H9 (cell line): ENCODE results near the gene NEK4. TPM values are rescaled to one million over a fixed set of nuclear protein-coding genes. Genes with fewer than 3 reads are reported as not detected.

Experiments used
- DNase-seq: peaks from one replicate; pipeline ENCODE4 v3.0.0-alpha.2; 2017
- H2AFZ ChIP-seq: one replicate; pipeline ENCODE4 v1.6.1; 2013; ENCODE audit warnings: mild to moderate bottlenecking, low read length, control low read depth, moderate library complexity
- H2AK5ac ChIP-seq: 2 replicates; pipeline ENCODE4 v1.6.1; 2013; ENCODE audit warnings: low read length, control low read depth, mixed read lengths; ENCODE audit not compliant: insufficient read length
- H2BK120ac ChIP-seq: one replicate; pipeline ENCODE4 v1.6.1; 2013; ENCODE audit warnings: low read depth, mild to moderate bottlenecking, low read length, control low read depth, inconsistent platforms; ENCODE audit not compliant: poor library complexity, severe bottlenecking
- H2BK12ac ChIP-seq: 2 replicates; pipeline ENCODE4 v1.6.1; 2013; ENCODE audit warnings: low read length, control low read depth, mixed read lengths, low read depth; ENCODE audit not compliant: insufficient read length
- H2BK15ac ChIP-seq: 2 replicates; pipeline ENCODE4 v1.6.1; 2013; ENCODE audit warnings: low read depth, low read length, control low read depth
- H2BK20ac ChIP-seq: one replicate; pipeline ENCODE4 v1.6.1; 2013; ENCODE audit warnings: low read depth, mild to moderate bottlenecking, low read length, control low read depth, inconsistent platforms; ENCODE audit not compliant: poor library complexity, severe bottlenecking
- H2BK5ac ChIP-seq: 2 replicates; pipeline ENCODE4 v1.6.1; 2013; ENCODE audit warnings: low read length, control low read depth, mixed read lengths; ENCODE audit not compliant: insufficient read length
- H3K14ac ChIP-seq: 2 replicates; pipeline ENCODE4 v1.6.1; 2013; ENCODE audit warnings: low read length, control low read depth; ENCODE audit not compliant: insufficient read depth
- H3K18ac ChIP-seq: 2 replicates; pipeline ENCODE4 v1.6.1; 2013; ENCODE audit warnings: low read depth, mild to moderate bottlenecking, mixed read lengths, low read length, control low read depth; ENCODE audit not compliant: insufficient read length
- H3K23ac ChIP-seq: 2 replicates; pipeline ENCODE4 v1.6.1; 2013; ENCODE audit warnings: low read length, control low read depth, mixed read lengths, low read depth; ENCODE audit not compliant: insufficient read length
- H3K23me2 ChIP-seq: 2 replicates; pipeline ENCODE4 v1.6.1; 2013; ENCODE audit warnings: low read depth, mild to moderate bottlenecking, mixed read lengths, low read length, control low read depth; ENCODE audit not compliant: insufficient read length, poor library complexity, severe bottlenecking
- H3K27ac ChIP-seq: 2 replicates; pipeline ENCODE4 v1.5.1; 2013; ENCODE audit warnings: low read length, control low read depth, mixed read lengths, low read depth; ENCODE audit not compliant: insufficient read length
- H3K27me3 ChIP-seq: 2 replicates; pipeline ENCODE4 v1.6.1; 2013; ENCODE audit warnings: low read length, control low read depth, inconsistent platforms; ENCODE audit not compliant: insufficient read depth
- H3K4ac ChIP-seq: 2 replicates; pipeline ENCODE4 v1.6.1; 2013; ENCODE audit warnings: low read depth, mild to moderate bottlenecking, control low read depth, inconsistent platforms, low read length, moderate library complexity
- H3K4me1 ChIP-seq: 2 replicates; pipeline ENCODE4 v1.6.1; 2013; ENCODE audit warnings: low read length, control low read depth, inconsistent platforms; ENCODE audit not compliant: insufficient read depth
- H3K4me2 ChIP-seq: 2 replicates; pipeline ENCODE4 v1.6.1; 2013; ENCODE audit warnings: low read length, control low read depth, mixed read lengths; ENCODE audit not compliant: insufficient read length, insufficient read depth
- H3K56ac ChIP-seq: 2 replicates; pipeline ENCODE4 v1.6.1; 2013; ENCODE audit warnings: low read depth, mild to moderate bottlenecking, mixed read lengths, low read length, control low read depth; ENCODE audit not compliant: insufficient read length
- H3K79me1 ChIP-seq: 2 replicates; pipeline ENCODE4 v1.6.1; 2013; ENCODE audit warnings: low read depth, mild to moderate bottlenecking, moderate library complexity, low read length, control low read depth, inconsistent platforms; ENCODE audit not compliant: insufficient read depth, poor library complexity, severe bottlenecking
- H3K79me2 ChIP-seq: 2 replicates; pipeline ENCODE4 v1.6.1; 2013; ENCODE audit warnings: low read length, control low read depth, inconsistent platforms; ENCODE audit not compliant: insufficient read depth
- H3K9ac ChIP-seq: 2 replicates; pipeline ENCODE4 v1.6.1; 2013; ENCODE audit warnings: low read length, control low read depth, mixed read lengths; ENCODE audit not compliant: insufficient read length; ENCODE audit errors: extremely low read depth
- H3K9me3 ChIP-seq: one replicate; pipeline ENCODE4 v1.6.1; 2013; ENCODE audit warnings: low read depth, low read length, inconsistent platforms; ENCODE audit not compliant: control insufficient read depth
- H3T11ph ChIP-seq: one replicate; pipeline ENCODE4 v1.6.1; 2013; ENCODE audit warnings: mild to moderate bottlenecking, low read length, control low read depth, inconsistent platforms
- H4K20me1 ChIP-seq: one replicate; pipeline ENCODE4 v1.6.1; 2013; ENCODE audit not compliant: control insufficient read depth, insufficient read length, insufficient read depth
- H4K5ac ChIP-seq: 2 replicates; pipeline ENCODE4 v1.6.1; 2013; ENCODE audit warnings: low read depth, mild to moderate bottlenecking, mixed read lengths, low read length, control low read depth; ENCODE audit not compliant: insufficient read length
- H4K8ac ChIP-seq: replicated peaks from 2 replicates; pipeline ENCODE4 v1.6.1; 2013; ENCODE audit warnings: low read length, control low read depth, mixed read lengths, low read depth; ENCODE audit not compliant: insufficient read length
- H4K91ac ChIP-seq: 2 replicates; pipeline ENCODE4 v1.6.1; 2013; ENCODE audit warnings: low read depth, mild to moderate bottlenecking, moderate library complexity, mixed read lengths, low read length, control low read depth; ENCODE audit not compliant: insufficient read length
- H3K27ac Mint-ChIP-seq, 3 experiments: 2 replicates in 2 of 3; 3 replicates in 1 of 3; pipeline ENCODE4 v1.8.0; 2020 to 2021; ENCODE audit warnings: mixed read lengths in 3 of 3, mild to moderate bottlenecking in 1 of 3, moderate library complexity in 1 of 3
- H3K27me3 Mint-ChIP-seq: 2 replicates; pipeline ENCODE4 v1.8.0; 2021; ENCODE audit warnings: low read depth, mild to moderate bottlenecking, moderate library complexity, mixed read lengths
- H3K36me3 Mint-ChIP-seq, 3 experiments: 2 replicates in 2 of 3; 3 replicates in 1 of 3; pipeline ENCODE4 v1.8.0; 2020 to 2021; ENCODE audit warnings: low read depth in 3 of 3, mixed read lengths in 3 of 3; ENCODE audit not compliant: insufficient read depth in 1 of 3
- H3K4me1 Mint-ChIP-seq, 2 experiments: 2 replicates each; pipeline ENCODE4 v1.8.0; 2020; ENCODE audit warnings: mixed read lengths in 2 of 2
- H3K4me3 Mint-ChIP-seq, 2 experiments: 2 replicates in 1 of 2; 3 replicates in 1 of 2; pipeline ENCODE4 v1.8.0; 2020 to 2021; ENCODE audit warnings: mild to moderate bottlenecking in 2 of 2, mixed read lengths in 2 of 2, moderate library complexity in 1 of 2
- H3K9me3 Mint-ChIP-seq, 2 experiments: 2 replicates in 1 of 2; 3 replicates in 1 of 2; pipeline ENCODE4 v1.8.0; 2020; ENCODE audit warnings: mild to moderate bottlenecking in 2 of 2, mixed read lengths in 2 of 2, moderate library complexity in 1 of 2
- CTCF ChIP-seq: fragments of 200-600 bp; sonication (generic); conservative IDR thresholded peaks from 3 replicates; pipeline ENCODE4 v1.8.0; 2021; ENCODE audit warnings: antibody characterized with exemption, mild to moderate bottlenecking
- WGBS: extraction: QIAGEN DNeasy Blood & Tissue Kit; methylation state at CpG from one replicate; pipeline ENCODE4 v1.1.7; 2013; ENCODE audit warnings: missing lambda C conversion rate, low lambda C conversion rate, mixed read lengths; ENCODE audit not compliant: insufficient read length; ENCODE audit errors: extremely low coverage; 5-methylcytosine and 5-hydroxymethylcytosine counted together
- total RNA-seq: library from RNA; stranded (reverse); gene quantifications from 2 replicates; pipeline ENCODE4 v1.2.1, GENCODE V29; 2021

Gene NEK4
- total RNA-seq, 1 experiment from 2014 or later, result 36.0 TPM

GRCh38 chr3:52786330-52787215 is 15.8 kb upstream of the NEK4 start:
- Histone ChIP-seq H2BK15ac (no peak overlapping the region), H3K27ac (no peak overlapping the region), H3K23me2 (no peaks in the 10 kb centered on the region), H3K27me3 (no peaks in the 10 kb centered on the region), H3T11ph (no peak overlapping the region), H4K8ac (no peak overlapping the region), H2BK120ac (no peak overlapping the region), H3K9me3 (no peaks in the 10 kb centered on the region), H3K4ac (no peak overlapping the region), H3K18ac (no peak overlapping the region), H3K79me1 (no peaks in the 10 kb centered on the region), H2AK5ac (no peak overlapping the region), H3K14ac (no peak overlapping the region), H2AFZ (no peak overlapping the region), H4K5ac (no peak overlapping the region), H2BK5ac (no peak overlapping the region), H4K91ac (no peak overlapping the region), H2BK20ac (no peak overlapping the region), H2BK12ac (no peak overlapping the region), H3K23ac (no peak overlapping the region), H3K4me2 (no peak overlapping the region), H3K79me2 (no peaks in the 10 kb centered on the region), H3K4me1 (peaks cover 3% of the 10 kb centered on the region), H4K20me1 (no peaks in the 10 kb centered on the region), H3K56ac (no peak overlapping the region), H3K9ac (no peak overlapping the region)
- peaks cover 12 to 13% of the 10 kb centered on the region in 2 experiments for H3K4me1 Mint-ChIP-seq
- no peak for TF ChIP-seq CTCF
- H3K27ac Mint-ChIP-seq, result no peak overlapping the region
- no CpG with 5 or more reads among the region's 19 CpGs for WGBS
- no peaks in the 10 kb centered on the region; a peak in 1 of 7 replicates for H3K36me3 Mint-ChIP-seq
- no peaks in the 10 kb centered on the region; a peak in 1 of 5 replicates for H3K9me3 Mint-ChIP-seq
- peaks cover 4% of the 10 kb centered on the region for H3K27me3 Mint-ChIP-seq
- DNase-seq, result no peak
- no peak overlapping the region for H3K4me3 Mint-ChIP-seq
